HCT116 (cell line): ENCODE data around the gene POC1A. TPM values are rescaled to one million over a fixed set of nuclear protein-coding genes. Genes with fewer than 3 reads are reported as not detected.

Source experiments
- ATAC-seq: fragments of 200-7000 bp; cut with Tn5 transposase; 2 replicates; pipeline ENCODE4 v1.9.1; 2020; ENCODE audit warnings: mild to moderate bottlenecking, moderate library complexity
- BruUV-seq: library from RNA; stranded (reverse); fragments of 400-500 nt; replicated peaks from 2 replicates; lab custom pipeline; 2021; lab: Mats Ljungman, UMichigan
- CTCF ChIA-PET: fragments of 300-600 bp; sonication (Branson Sonifier 250); formaldehyde crosslinking; loops from one replicate; lab custom pipeline; 2021; ENCODE audit warnings: antibody characterized with exemption; lab: Charles Lee
- POLR2A ChIA-PET: fragments of 300-600, 350-600 bp; sonication (Branson Sonifier 250); formaldehyde crosslinking; loops from one replicate; lab custom pipeline; 2021; ENCODE audit warnings: antibody characterized with exemption; lab: Charles Lee
- RAD21 ChIA-PET, 2 experiments: fragments of 300-600 bp; sonication (Branson Sonifier 250); formaldehyde crosslinking; loops; one replicate each; lab custom pipeline; 2023; ENCODE audit warnings: low total read pairs in 2 of 2; ENCODE audit not compliant: uncharacterized antibody in 2 of 2, unreplicated experiment in 2 of 2, low non-redundant PET in 1 of 2; lab: Charles Lee
- DNase-seq: peaks from one replicate; pipeline ENCODE4 v3.0.0-alpha.2; 2010; ENCODE audit warnings: low read depth, low spot score
- H2AFZ ChIP-seq: fragments of 200-600 bp; shearing (Covaris generic), sonication (generic); 2 replicates; pipeline ENCODE4 v1.6.1; 2017; ENCODE audit warnings: low read depth, mixed run types, mixed read lengths, antibody characterized with exemption, low read length; ENCODE audit not compliant: poor library complexity, severe bottlenecking
- H3K27ac ChIP-seq: 2 replicates; pipeline ENCODE4 v1.5.1; 2012; ENCODE audit warnings: low read depth, low read length
- H3K27me3 ChIP-seq: fragments of 200-600 bp; sonication (generic); 2 replicates; pipeline ENCODE4 v1.6.1; 2016; ENCODE audit warnings: mixed run types, low read length, mixed read lengths; ENCODE audit not compliant: insufficient read depth
- H3K36me3 ChIP-seq, 2 experiments: fragments of 200-500 bp in 1 of 2; fragments of 200-600 bp in 1 of 2; sonication (Bioruptor generic) in 1 of 2; sonication (generic) in 1 of 2; 2 replicates each; pipeline versions ENCODE4 v1.5.1 to v1.6.1; 2014 to 2016; ENCODE audit warnings: low read length in 2 of 2, inconsistent platforms in 1 of 2, mixed read lengths in 1 of 2, mixed run types in 1 of 2; ENCODE audit not compliant: insufficient read depth in 2 of 2, control insufficient read depth in 1 of 2
- H3K4me1 ChIP-seq, 2 experiments: fragments of 200-600 bp in 1 of 2; sonication (generic) in 1 of 2; 2 replicates each; pipeline versions ENCODE4 v1.5.1 to v1.6.1; 2012 to 2017; ENCODE audit warnings: low read length in 2 of 2, inconsistent platforms in 1 of 2, mild to moderate bottlenecking in 1 of 2, mixed read lengths in 1 of 2, mixed run types in 1 of 2, moderate library complexity in 1 of 2; ENCODE audit not compliant: insufficient read depth in 2 of 2, control insufficient read depth in 1 of 2
- H3K4me2 ChIP-seq: fragments of 200-600 bp; sonication (generic); 2 replicates; pipeline ENCODE4 v1.6.1; 2017; ENCODE audit warnings: mixed run types, low read length, mixed read lengths
- H3K4me3 ChIP-seq, 2 experiments: fragments of 200-600 bp in 1 of 2; sonication (generic) in 1 of 2; replicated peaks in 1 of 2; 2 replicates each; pipeline ENCODE4 v1.5.1; 2011 to 2016; ENCODE audit warnings: low read length in 2 of 2, control low read depth in 1 of 2, low read depth in 1 of 2, mild to moderate bottlenecking in 1 of 2, mixed read lengths in 1 of 2, mixed run types in 1 of 2
- H3K79me2 ChIP-seq: fragments of 200-600 bp; sonication (generic); 2 replicates; pipeline ENCODE4 v1.6.1; 2017; ENCODE audit warnings: mild to moderate bottlenecking, mixed run types, low read length, moderate library complexity, mixed read lengths; ENCODE audit not compliant: insufficient read depth
- H3K9ac ChIP-seq: fragments of 200-600 bp; sonication (generic); 2 replicates; pipeline ENCODE4 v1.6.1; 2016; ENCODE audit warnings: low read length, mixed read lengths
- H3K9me2 ChIP-seq: fragments of 200-600 bp; sonication (generic), shearing (Covaris generic); 2 replicates; pipeline ENCODE4 v1.6.1; 2017; ENCODE audit warnings: mixed run types, mild to moderate bottlenecking, moderate library complexity; ENCODE audit not compliant: insufficient read depth
- H3K9me3 ChIP-seq, 2 experiments: fragments of 200-500 bp in 1 of 2; fragments of 200-600 bp in 1 of 2; sonication (Bioruptor generic) in 1 of 2; sonication (generic) in 1 of 2; 2 replicates each; pipeline ENCODE4 v1.6.1; 2014 to 2017; ENCODE audit warnings: low read length in 2 of 2, mixed read lengths in 2 of 2, inconsistent platforms in 1 of 2, low read depth in 1 of 2, mild to moderate bottlenecking in 1 of 2, mixed run types in 1 of 2, moderate library complexity in 1 of 2; ENCODE audit not compliant: control insufficient read depth in 1 of 2, insufficient read depth in 1 of 2
- H4K20me1 ChIP-seq: fragments of 200-600 bp; sonication (generic), shearing (Covaris generic); 2 replicates; pipeline ENCODE4 v1.6.1; 2017; ENCODE audit warnings: mixed run types, mild to moderate bottlenecking, moderate library complexity; ENCODE audit not compliant: insufficient read depth
- EGR1 ChIP-seq: IDR thresholded peaks from 2 replicates; pipeline ENCODE4 v1.6.1; 2012; ENCODE audit warnings: low read depth
- FOSL1 ChIP-seq: IDR thresholded peaks from 2 replicates; pipeline ENCODE4 v1.6.1; 2012; ENCODE audit warnings: low read depth
- JUND ChIP-seq: IDR thresholded peaks from 2 replicates; pipeline ENCODE4 v1.6.1; 2012
- POLR2A ChIP-seq: IDR thresholded peaks from 2 replicates; pipeline ENCODE4 v1.7.0; 2011; ENCODE audit warnings: borderline replicate concordance; ENCODE audit not compliant: insufficient read depth, insufficient read length; ENCODE audit errors: extremely low read depth
- ZNF274 ChIP-seq: fragments of 200-500 bp; sonication (Bioruptor generic); IDR thresholded peaks from 2 replicates; pipeline ENCODE4 v1.6.1; 2014; ENCODE audit warnings: mild to moderate bottlenecking, low read depth, low read length, inconsistent platforms
- intact Hi-C: fragments of 100-400 bp; cut with micrococcal nuclease; formaldehyde crosslinking; loops from 2 replicates; pipeline ENCODE4 v1.10.0; 2022
- total RNA-seq: library from RNA; stranded (reverse); gene quantifications from one replicate; pipeline ENCODE4 v1.2.1, GENCODE V29; 2021; ENCODE audit not compliant: unreplicated experiment
- TF ChIP-seq, protein P1 (sequence below), 3 experiments: fragments of 200-600 bp in 1 of 3; sonication (generic) in 1 of 3; IDR thresholded peaks in 2 of 3; conservative IDR thresholded peaks in 1 of 3; 2 replicates each; pipeline ENCODE4 v1.5.1; 2012 to 2017; ENCODE audit warnings: low read depth in 2 of 3, low read length in 2 of 3, antibody characterized with exemption in 1 of 3, borderline replicate concordance in 1 of 3, control low read depth in 1 of 3, mild to moderate bottlenecking in 1 of 3, mixed read lengths in 1 of 3, mixed run types in 1 of 3, moderate library complexity in 1 of 3; ENCODE audit not compliant: insufficient read depth in 1 of 3
- TF ChIP-seq, protein P2 (sequence below): IDR thresholded peaks from 2 replicates; pipeline ENCODE4 v1.6.1; 2012

Gene POC1A
- total RNA-seq, 1 experiment from 2014 or later = 34.0 TPM

DNA sequence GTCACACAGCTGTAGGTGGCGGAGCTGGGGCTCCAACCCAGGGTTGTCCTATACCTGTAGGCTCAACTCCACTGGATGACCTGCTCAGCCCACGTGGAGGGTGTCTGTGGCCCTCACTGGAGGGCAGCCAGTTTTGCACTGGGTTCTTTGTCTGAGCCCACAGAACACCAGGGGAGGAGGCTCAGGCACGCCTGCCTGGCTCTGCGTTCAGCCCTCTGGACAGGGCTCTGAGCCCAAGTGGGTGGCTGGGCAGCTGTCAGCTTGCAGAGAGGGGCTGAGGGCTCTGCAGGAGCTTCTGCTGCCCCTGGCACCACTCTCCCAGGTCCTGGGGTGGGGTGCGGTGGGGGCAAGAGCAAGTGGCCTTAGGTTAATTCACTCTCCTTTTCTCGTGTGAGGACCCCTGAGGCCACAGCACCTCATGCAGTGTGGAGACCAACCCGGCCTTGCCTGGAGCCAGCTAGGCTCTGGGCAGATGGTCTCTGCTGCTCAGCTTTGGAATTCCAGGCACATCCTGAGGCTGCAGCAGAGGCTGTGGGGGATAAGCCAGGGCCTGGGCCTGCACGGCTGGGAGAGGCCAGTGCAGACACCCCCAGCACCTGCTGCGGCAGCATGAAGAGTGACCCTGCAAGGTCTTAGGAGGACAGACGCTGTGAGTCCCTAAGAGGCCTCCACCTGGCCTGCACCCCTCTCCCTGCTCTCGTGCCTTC, 121.4 kb downstream of the POC1A start:
- Histone ChIP-seq H4K20me1 (no peaks in the 10 kb centered on the region), H3K79me2 (no peaks in the 10 kb centered on the region), H3K9me2 (no peaks in the 10 kb centered on the region), H2AFZ (no peak overlapping the region), H3K9me3 (no peaks in the 10 kb centered on the region), H3K4me2 (no peak overlapping the region), H3K9ac (no peak overlapping the region), H3K27me3 (no peaks in the 10 kb centered on the region), H3K4me3 (no peak overlapping the region), H3K36me3 (no peaks in the 10 kb centered on the region), H3K4me1 (peaks cover 0 to 9% of the 10 kb centered on the region in 2 experiments; a peak in 2 of 4 replicates), H3K27ac (no peak overlapping the region)
- no peak for TF ChIP-seq ZNF274
- no peak for TF ChIP-seq EGR1
- TF ChIP-seq POLR2A = no peak
- TF ChIP-seq, protein P1, sequence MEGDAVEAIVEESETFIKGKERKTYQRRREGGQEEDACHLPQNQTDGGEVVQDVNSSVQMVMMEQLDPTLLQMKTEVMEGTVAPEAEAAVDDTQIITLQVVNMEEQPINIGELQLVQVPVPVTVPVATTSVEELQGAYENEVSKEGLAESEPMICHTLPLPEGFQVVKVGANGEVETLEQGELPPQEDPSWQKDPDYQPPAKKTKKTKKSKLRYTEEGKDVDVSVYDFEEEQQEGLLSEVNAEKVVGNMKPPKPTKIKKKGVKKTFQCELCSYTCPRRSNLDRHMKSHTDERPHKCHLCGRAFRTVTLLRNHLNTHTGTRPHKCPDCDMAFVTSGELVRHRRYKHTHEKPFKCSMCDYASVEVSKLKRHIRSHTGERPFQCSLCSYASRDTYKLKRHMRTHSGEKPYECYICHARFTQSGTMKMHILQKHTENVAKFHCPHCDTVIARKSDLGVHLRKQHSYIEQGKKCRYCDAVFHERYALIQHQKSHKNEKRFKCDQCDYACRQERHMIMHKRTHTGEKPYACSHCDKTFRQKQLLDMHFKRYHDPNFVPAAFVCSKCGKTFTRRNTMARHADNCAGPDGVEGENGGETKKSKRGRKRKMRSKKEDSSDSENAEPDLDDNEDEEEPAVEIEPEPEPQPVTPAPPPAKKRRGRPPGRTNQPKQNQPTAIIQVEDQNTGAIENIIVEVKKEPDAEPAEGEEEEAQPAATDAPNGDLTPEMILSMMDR (IDR thresholded peaks at IDR 0.05 in 2 of 3, conservative IDR thresholded peaks at IDR 0.05 in 1 of 3; ENCODE audit: borderline replicate concordance in 1 of 3, insufficient read depth in 1 of 3, low read depth in 2 of 3, low read length in 2 of 3) = no peak
- no peak for TF ChIP-seq FOSL1
- no peak for TF ChIP-seq JUND
- intact Hi-C loops = no loop called here
- BruUV-seq = no TSS peak
- CTCF ChIA-PET = no interaction called here
- RAD21 ChIA-PET = no interaction called here
- POLR2A ChIA-PET = no interaction called here
- no peak for DNase-seq
- ATAC-seq = no peak

DNA sequence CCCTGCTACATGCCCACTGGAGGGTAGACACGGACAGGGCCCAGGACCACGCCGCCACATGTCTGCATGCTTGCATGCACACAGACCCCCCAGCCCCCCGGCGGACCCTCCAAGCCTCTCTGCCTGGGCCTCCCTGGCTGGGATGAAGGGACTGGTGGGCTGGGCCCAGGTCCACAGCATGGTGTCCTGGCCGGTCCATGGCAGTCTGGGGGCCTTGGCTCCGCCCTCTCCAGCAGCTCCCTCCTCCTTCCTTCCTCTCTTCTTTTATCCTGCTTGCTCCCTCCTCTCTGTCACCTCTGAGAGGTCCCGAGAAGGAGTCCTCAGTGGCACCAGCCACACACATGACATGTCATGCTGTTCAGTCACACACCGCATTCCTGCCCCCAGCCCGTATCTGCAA, 122.3 kb downstream of the POC1A start:
- H3K9ac ChIP-seq = no peak overlapping the region
- DNase-seq = no peak
- BruUV-seq = no TSS peak
- no peak overlapping the region for H3K4me3 ChIP-seq
- ChIA-PET RAD21 (no interaction called here), CTCF (no interaction called here), POLR2A (no interaction called here)
- no peaks in the 10 kb centered on the region for H3K9me3 ChIP-seq
- no peak overlapping the region for H3K27ac ChIP-seq
- H3K79me2 ChIP-seq = no peaks in the 10 kb centered on the region
- intact Hi-C loops = no loop called here
- no peak overlapping the region for H2AFZ ChIP-seq
- no peak for ATAC-seq
- H3K9me2 ChIP-seq = no peaks in the 10 kb centered on the region
- H3K27me3 ChIP-seq = no peaks in the 10 kb centered on the region
- TF ChIP-seq, protein P2, sequence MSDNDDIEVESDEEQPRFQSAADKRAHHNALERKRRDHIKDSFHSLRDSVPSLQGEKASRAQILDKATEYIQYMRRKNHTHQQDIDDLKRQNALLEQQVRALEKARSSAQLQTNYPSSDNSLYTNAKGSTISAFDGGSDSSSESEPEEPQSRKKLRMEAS = no peak
- H3K4me2 ChIP-seq = no peak overlapping the region
- H4K20me1 ChIP-seq = no peaks in the 10 kb centered on the region
- no peaks in the 10 kb centered on the region for H3K36me3 ChIP-seq
- H3K4me1 ChIP-seq = peaks cover 0 to 9% of the 10 kb centered on the region in 2 experiments; a peak in 2 of 4 replicates
